GM13976 (cell line): ENCODE data around the gene LRRC55.
"Not testable (repeated sequence)": the region's sequence is repeated elsewhere in the genome, so short reads cannot be mapped to it uniquely, and the experiment has no call there.

Experiments used
- DNase-seq: peaks from one replicate; pipeline ENCODE4 v3.0.0; 2012; ENCODE audit warnings: low spot score
- in situ Hi-C: fragments of 300-500 bp; cut with MboI; formaldehyde crosslinking; loops from one replicate; pipeline ENCODE4 v1.12.0; 2022; ENCODE audit warnings: low sequenced_read_pairs, mixed read lengths, inconsistent platforms; ENCODE audit not compliant: unreplicated experiment
- TF ChIP-seq, protein P1 (sequence below): IDR thresholded peaks from 2 replicates; pipeline ENCODE4 v1.5.1; 2012; ENCODE audit warnings: borderline replicate concordance, mild to moderate bottlenecking; ENCODE audit not compliant: insufficient read depth; ENCODE audit errors: extremely low read depth, missing control alignments, control extremely low read depth

Gene LRRC55

DNA sequence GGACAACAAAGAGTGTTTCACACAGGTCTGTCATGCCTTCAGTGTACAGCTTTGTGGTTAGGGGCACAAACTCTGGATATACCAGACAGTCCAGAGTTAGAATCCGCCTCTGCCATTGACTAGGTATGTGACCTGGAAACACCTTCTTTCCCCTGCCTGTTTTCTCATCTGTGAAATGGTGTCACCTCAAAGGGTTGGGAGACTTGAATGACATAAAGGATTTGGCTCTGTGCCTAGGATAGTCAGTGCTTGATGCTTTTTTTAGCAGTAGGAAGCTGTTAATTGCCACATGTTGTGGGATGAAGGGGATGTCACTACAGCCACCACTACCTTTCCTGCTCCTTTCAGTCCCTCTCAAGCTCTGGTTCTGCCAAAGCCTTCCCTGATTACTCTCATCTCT lies 17.4 kb upstream of the LRRC55 start:
- TF ChIP-seq, protein P1, sequence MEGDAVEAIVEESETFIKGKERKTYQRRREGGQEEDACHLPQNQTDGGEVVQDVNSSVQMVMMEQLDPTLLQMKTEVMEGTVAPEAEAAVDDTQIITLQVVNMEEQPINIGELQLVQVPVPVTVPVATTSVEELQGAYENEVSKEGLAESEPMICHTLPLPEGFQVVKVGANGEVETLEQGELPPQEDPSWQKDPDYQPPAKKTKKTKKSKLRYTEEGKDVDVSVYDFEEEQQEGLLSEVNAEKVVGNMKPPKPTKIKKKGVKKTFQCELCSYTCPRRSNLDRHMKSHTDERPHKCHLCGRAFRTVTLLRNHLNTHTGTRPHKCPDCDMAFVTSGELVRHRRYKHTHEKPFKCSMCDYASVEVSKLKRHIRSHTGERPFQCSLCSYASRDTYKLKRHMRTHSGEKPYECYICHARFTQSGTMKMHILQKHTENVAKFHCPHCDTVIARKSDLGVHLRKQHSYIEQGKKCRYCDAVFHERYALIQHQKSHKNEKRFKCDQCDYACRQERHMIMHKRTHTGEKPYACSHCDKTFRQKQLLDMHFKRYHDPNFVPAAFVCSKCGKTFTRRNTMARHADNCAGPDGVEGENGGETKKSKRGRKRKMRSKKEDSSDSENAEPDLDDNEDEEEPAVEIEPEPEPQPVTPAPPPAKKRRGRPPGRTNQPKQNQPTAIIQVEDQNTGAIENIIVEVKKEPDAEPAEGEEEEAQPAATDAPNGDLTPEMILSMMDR = no peak
- in situ Hi-C loops = no loop called here
- DNase-seq = no peak

DNA sequence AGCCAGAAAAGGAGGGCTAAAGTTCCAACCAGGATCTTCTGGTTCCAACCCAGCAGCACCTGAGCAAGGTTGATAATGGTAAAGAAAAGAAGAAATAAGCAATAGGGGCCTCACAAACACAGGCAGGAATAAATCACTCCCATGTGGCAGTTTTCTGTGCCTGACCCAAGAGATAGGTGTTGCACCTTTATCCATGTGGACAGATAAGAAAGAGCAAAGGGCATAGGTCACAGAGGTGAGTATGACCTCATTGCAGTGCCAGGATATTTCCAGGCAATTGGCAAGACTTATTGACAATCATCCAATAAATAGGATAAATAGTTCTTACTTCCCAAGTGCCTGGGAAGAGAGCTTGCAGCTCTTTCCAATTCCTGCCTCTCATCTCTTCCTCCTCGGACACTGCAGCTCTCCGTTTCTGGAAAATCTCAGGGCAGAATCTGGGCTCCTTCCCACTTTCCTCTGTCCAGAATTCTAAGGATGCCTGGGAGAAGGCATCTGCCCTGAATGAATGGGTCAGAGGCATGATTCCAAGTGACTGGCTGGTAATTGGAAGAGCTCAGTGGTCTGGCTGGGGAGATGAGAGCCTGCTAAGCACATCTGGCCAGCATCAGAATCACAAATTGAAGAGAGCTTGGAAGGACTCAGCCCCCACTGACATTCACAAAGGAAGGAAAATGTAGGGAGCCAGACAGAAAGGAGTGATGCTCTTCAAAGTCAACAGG lies 14.5 kb upstream of the LRRC55 start:
- no peak for DNase-seq
- in situ Hi-C loops = no loop called here
- TF ChIP-seq, protein P1 = no peak

DNA sequence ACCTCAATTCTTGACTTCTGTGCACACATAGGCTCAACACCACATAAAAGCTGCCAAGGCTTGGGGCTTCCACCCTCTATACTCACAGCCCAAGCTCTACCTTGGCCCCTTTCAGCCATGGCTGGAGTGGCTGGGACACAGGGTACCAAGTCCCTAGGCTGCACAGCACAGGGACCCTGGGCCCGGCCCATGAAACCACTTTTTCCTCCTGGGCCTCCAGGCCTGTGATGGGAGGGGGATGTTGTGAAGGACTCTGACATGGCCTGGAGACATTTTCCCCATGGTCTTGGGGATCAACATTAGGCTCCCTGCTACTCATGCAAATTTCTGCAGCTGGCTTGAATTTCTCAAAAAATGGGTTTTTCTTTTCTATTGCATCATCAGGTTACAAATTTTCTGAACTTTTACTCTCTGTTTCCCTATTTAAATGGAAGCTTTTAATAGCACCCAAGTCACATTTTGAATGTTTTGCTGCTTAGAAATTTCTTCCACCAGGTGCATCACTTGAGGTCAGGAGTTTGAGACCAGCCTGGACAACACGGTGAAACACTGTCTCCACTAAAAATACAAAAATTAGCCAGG lies 11.9 kb upstream of the LRRC55 start:
- DNase-seq, in situ Hi-C loops: not testable (repeated sequence)

DNA sequence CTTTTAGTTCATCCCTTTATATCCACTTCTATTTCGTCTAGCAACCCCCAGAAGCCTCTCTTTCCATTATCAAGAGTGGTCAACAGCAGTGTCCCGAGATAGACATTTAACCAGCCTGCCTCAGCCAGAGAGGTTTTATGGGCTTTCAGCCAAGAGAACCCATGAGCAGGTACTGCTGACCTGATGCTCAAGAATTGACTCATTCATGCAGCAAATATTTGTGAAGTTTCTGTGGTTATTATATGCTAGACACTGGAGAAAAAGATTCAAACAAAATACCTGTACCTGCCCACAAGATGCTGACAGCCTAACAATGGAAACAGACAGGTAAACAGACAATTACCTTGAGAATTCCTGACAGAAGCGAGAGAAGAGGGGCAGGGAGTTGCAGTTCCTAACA lies 9.7 kb upstream of the LRRC55 start:
- DNase-seq = no peak
- in situ Hi-C loops = no loop called here
- TF ChIP-seq, protein P1 = no peak

DNA sequence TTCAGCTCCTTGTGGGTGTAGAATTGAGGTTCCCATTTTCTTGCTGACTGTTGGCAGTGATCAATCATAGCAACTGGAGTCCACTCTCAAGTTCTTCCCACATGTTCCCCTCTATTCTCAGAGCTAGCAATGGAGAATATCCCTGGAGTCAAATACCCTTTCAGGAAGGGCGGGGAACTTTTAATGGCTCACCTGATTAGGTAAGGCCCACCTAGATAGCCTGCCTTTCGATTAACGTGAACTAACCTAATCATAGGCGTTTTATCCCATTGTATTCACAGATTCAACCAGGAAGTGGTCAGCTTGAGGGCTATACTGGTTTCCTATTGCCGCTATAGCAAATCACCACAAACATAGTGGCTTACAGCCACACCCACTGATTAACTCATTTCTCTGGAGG lies 7.1 kb upstream of the LRRC55 start:
- TF ChIP-seq, protein P1 = no peak
- in situ Hi-C loops = no loop called here
- DNase-seq = no peak

DNA sequence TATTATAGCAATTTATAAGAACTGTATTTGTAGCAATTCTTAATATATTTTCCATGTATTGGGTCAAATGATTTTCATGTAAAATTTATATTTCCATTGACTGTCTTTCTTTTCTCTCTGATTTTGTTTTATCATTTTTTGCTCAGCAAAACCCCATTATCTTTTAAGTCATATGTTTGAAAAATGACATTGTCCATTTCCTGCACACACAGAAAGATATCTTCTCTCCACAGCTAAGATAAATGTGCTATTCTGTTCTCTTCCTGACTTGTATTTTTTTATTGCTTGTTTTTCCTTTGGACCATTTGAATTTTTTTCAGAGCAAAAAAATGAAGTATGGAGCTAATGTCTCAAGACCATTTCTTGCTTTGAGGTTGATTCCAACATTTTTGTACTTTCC lies 6.3 kb upstream of the LRRC55 start:
- no peak for DNase-seq

DNA sequence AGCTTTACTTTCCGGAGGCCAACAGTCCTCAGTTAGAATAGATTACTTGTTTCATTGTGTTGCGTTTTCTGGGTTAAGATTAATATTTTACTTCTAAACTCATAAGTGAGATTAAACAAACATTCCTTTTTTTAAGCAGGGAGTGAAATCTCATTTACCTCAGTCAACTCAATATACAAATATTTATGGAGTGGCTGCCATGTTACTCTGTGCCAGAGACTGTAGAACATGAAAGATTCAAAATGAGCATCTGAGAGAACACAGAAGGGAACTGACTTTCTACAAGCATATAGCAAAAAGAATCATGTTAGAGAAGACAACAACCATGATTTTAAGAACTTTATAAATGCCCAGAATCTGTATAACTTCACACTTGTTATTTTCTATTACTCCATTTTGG lies 3.4 kb upstream of the LRRC55 start:
- no peak for DNase-seq
- in situ Hi-C loops = no loop called here
- TF ChIP-seq, protein P1 = no peak

More for the DNA sequence above, 6.3 kb upstream of the LRRC55 start:
- TF ChIP-seq, protein P1 = no peak
- in situ Hi-C loops = no loop called here
